ENCODE results near the gene C1orf159. TPM values are rescaled to one million over a fixed set of nuclear protein-coding genes. Genes with fewer than 3 reads are reported as not detected.

Gene C1orf159
- total and polyA plus RNA-seq, 9 of the 15 experiments (the other 6 are each of a cell fraction or from before 2014, with no cell fraction given): 0.28 to 54.9 (median 10.6) TPM

DNA sequence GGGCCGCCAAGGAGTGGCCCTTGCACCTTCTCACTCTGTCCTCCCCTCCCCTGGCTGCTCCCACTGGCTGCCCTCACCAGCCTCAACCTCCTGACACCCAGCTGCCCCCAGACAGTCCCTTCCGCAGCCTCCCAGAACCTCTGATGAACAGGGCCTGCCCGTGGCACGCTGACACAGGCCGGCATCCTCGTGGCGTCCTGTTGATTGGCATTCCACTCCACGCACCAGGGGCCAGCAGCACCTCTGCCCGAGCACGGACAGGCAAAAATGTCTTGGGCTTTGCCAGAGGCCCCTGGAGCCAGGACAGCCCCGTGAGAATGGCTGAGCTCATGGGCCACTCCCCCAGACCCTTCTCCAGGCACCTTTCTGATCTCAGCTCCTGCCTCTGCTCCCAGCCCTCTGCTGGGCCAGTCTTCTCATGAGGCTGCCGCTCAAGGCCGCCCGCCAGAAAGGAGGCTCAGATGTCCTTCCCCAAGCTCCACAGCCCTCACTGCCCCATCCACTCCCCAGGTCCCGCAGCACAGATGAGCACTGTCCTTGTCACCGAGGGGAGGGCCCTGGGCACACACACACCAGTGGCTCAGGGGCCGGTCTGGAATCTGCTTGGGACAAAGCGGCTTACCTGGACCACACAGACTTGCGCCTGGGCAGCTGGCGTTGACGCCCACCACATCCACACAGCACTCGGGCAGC is 26.0 kb downstream of the C1orf159 start:
- ATAC-seq (no peak), FAIRE-seq (no peak), DNase-seq (ENCODE audit: extremely low read depth in 1 of 4, low spot score in 3 of 4) (no peak)
- H3K36me3 ChIP-seq (ENCODE audit: control insufficient read depth, insufficient read depth, low read length): peaks cover 13% of the 10 kb centered on the region; the same call in 1 of the 3 replicates
- ChIA-PET CTCF (ENCODE audit: low intra/inter-chr PET ratio) (no interaction called here), POLR2A (interaction anchor here (0.6 to 0.7 kb wide), 3 partner anchors 14 to 88 kb away, joined by 3 to 4 read pairs (median 3); no protein-coding TSS in a partner anchor)
- H3K27ac ChIP-seq (ENCODE audit: extremely low read depth, low read depth, low read length): no peak overlapping the region
- H3K9me1 ChIP-seq (ENCODE audit: control insufficient read depth, insufficient read depth, low read length): peaks cover 5% of the 10 kb centered on the region
- peak overlapping the region in 1 of 2 experiments; percentile 68; a peak in 1 of 4 replicates for H3K9ac ChIP-seq (ENCODE audit: insufficient read depth in 1 of 2, low read depth in 2 of 2, low read length in 2 of 2)
- peaks cover 0 to 64% of the 10 kb centered on the region in 2 experiments; a peak in 3 of 5 replicates for H3K4me1 ChIP-seq (replicated peaks in 1 of 2; ENCODE audit: control insufficient read depth in 2 of 2, insufficient read depth in 2 of 2, low read length in 2 of 2)
- WGBS (ENCODE audit: insufficient coverage, low coverage, missing lambda C conversion rate): 88% methylated on average over 21 of the region's 22 CpGs
- TF ChIP-seq POLR2G (IDR thresholded peaks at IDR 0.05; ENCODE audit: low read depth, low read length) (peak; percentile 18; the same call in 1 of the 2 replicates), FIP1L1 (IDR thresholded peaks at IDR 0.05; ENCODE audit: low read depth, low read length, poor library complexity, severe bottlenecking) (peak; percentile 1), HIVEP1 (CRISPR knock-in tag; IDR thresholded peaks at IDR 0.05) (no peak)
- no peaks in the 10 kb centered on the region for H4K20me1 ChIP-seq (replicated peaks; ENCODE audit: control insufficient read depth, insufficient read depth, low read length)
- intact Hi-C loops (cut with micrococcal nuclease): no loop called here
- no peak overlapping the region for H2AFZ ChIP-seq (ENCODE audit: low read depth, low read length)
- no TSS peak for BruUV-seq (replicated peaks)
- in situ Hi-C loops (cut with MboI): no loop called here
- H3K4me3 ChIP-seq: no peak overlapping the region
- H3K79me2 ChIP-seq (ENCODE audit: control insufficient read depth, insufficient read depth, low read length): no peaks in the 10 kb centered on the region
- H3K27me3 ChIP-seq (ENCODE audit: control insufficient read depth in 2 of 2, insufficient read depth in 2 of 2, low read length in 2 of 2): no peaks in the 10 kb centered on the region
- H3K4me2 ChIP-seq (ENCODE audit: insufficient read depth, low read length): no peak overlapping the region
- peaks cover 2% of the 10 kb centered on the region; the same call in 1 of the 2 replicates for H3K9me3 ChIP-seq (replicated peaks; ENCODE audit: control insufficient read depth, insufficient read depth, low read depth, low read length)
